ENCODE measurements around the gene CD63.

Gene CD63

DNA sequence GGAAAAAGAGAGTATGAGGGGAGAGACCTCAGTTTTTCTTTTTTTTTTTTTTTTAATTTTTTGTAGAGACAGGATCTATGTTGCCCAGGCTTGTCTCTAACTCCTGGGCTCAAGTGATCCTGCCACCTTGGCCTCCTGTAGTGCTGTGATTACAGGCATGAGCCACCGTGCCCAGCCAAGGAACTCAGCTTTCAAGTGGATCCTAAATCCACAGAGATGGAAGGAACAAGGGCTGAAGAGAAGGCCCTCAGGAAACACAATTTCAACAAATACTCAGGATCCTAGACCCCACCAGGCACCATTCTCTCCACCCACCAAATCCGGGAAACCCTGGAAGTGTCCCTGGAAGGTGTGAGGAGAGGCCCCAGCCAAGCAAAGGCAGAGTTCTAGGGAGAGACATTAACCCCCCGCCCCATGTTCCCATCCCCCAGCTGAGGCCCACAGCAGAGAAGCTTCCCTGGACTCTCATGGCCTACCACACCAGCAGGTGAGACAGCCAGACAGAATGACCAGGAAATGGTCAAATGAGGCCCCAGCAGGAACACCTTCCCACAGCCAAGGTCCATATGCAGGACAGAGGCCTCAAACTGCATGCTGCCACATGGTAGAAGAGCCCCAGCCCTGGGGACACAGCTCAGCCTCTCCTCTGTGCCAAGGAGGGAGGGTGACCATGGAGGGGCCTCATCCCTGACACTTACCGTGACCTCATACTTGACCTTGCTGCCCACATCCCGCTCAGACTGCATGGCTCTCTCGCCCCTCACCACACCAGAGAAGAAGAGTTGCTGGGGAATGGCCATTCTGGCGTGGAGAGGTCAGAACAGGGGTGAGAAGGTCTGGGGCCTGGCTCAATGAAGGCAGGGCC is 35.3 kb downstream of the CD63 start:
- TF ChIP-seq, protein P1, sequence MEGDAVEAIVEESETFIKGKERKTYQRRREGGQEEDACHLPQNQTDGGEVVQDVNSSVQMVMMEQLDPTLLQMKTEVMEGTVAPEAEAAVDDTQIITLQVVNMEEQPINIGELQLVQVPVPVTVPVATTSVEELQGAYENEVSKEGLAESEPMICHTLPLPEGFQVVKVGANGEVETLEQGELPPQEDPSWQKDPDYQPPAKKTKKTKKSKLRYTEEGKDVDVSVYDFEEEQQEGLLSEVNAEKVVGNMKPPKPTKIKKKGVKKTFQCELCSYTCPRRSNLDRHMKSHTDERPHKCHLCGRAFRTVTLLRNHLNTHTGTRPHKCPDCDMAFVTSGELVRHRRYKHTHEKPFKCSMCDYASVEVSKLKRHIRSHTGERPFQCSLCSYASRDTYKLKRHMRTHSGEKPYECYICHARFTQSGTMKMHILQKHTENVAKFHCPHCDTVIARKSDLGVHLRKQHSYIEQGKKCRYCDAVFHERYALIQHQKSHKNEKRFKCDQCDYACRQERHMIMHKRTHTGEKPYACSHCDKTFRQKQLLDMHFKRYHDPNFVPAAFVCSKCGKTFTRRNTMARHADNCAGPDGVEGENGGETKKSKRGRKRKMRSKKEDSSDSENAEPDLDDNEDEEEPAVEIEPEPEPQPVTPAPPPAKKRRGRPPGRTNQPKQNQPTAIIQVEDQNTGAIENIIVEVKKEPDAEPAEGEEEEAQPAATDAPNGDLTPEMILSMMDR (IDR thresholded peaks at IDR 0.05; ENCODE audit: insufficient read depth, missing control alignments): no peak
- FAIRE-seq (no peak), DNase-seq (ENCODE audit: insufficient read length, low spot score) (no peak)

DNA sequence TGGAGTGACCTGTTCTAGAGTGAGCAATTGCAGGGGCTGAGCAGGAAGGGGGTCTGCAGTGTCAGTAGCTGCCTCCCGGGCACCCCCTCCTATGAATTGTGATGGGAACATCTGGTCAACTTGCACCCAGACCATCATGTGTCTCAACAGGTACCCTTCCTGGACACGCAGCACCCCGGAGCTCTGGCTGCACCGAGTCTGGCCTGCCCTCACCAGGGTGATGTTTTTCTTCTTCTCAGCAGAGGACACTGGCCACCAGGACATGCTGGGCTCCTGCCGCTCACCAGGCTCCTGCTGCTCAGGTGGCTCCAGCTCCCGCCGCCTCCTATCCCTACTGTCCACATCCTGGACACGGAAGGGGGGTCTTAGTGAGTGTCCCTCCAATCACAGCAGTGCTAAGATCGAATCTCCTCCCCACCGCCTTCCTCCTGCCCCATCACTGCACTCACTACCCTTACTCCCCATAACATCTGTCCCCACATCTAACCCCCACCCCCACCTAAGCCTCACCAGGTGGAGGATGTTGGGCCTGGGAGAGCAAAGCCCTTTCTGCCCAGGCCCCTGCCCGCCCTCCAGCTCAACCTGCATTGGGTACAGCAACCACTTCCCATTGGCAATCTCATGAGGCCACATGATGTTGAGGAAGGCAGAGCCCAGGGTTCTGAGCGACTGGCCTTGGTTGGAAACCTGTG is 36.0 kb downstream of the CD63 start:
- DNase-seq (ENCODE audit: insufficient read length, low spot score): no peak
- TF ChIP-seq, protein P1 (IDR thresholded peaks at IDR 0.05; ENCODE audit: insufficient read depth, missing control alignments): no peak
- no peak for FAIRE-seq

DNA sequence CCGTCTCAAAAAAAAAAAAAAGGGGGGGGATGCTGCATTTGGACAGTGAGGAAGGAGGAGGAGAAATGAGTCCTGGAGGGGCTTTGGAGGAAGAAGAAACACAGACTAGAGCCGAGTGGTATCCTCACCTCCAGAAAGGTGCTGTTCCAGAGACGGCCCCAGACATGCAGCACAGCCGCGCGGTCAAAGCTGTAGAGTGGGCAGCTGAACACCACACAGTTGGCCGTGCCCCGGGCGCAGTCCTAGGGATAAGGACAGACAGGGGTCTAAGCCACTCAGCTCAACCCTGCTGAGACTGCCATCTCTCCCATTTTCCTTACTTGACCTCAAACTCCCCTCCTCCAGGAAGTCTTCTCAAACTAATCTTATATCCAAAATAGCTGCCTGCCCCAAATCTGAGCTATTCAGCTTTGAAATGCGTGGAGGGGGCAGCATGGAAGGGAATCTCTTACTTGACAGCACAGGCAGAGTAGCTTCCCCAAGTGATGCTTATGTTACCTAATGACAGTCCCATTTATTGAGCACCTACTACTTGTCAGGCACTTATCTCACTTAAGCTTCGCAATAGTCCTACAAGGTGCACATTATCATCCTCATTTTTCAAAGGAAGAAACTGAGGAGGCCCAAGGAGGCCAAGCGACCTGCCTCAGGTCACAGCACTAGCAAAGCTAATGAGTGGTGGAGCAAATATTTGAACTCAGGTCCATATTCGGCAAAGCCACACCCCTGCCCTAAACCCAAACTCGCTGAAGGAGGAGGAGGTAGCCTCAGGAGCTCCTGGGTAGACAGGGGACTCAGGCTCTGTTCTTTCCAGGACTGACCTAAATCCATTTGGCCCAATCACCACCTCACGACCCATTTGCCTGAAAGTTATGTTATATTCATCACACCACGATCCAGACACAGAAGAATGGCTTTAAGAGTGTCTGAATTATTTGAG is 39.8 kb downstream of the CD63 start:
- FAIRE-seq (no peak), DNase-seq (ENCODE audit: insufficient read length, low spot score) (no peak)
- TF ChIP-seq, protein P1 (IDR thresholded peaks at IDR 0.05; ENCODE audit: insufficient read depth, missing control alignments): no peak

DNA sequence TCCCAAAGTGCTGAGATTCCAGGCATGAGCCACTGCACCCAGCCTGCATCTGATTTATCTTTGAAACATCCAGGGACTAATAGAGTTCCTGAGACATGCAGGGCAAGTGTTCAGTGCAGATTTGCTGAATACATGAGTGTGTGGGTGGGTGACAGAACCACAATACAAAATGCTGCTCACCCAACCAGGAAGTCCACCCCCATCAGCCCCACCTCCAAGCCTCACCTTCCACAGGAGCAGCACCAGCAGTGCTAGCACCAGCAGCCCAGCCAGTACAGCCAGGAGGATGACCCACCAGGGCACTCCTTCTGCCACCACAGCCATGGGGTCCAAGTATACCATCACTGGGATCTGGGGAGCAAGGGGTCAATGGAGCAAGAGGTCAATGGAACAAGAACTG is 41.1 kb downstream of the CD63 start:
- no peak for FAIRE-seq

DNA sequence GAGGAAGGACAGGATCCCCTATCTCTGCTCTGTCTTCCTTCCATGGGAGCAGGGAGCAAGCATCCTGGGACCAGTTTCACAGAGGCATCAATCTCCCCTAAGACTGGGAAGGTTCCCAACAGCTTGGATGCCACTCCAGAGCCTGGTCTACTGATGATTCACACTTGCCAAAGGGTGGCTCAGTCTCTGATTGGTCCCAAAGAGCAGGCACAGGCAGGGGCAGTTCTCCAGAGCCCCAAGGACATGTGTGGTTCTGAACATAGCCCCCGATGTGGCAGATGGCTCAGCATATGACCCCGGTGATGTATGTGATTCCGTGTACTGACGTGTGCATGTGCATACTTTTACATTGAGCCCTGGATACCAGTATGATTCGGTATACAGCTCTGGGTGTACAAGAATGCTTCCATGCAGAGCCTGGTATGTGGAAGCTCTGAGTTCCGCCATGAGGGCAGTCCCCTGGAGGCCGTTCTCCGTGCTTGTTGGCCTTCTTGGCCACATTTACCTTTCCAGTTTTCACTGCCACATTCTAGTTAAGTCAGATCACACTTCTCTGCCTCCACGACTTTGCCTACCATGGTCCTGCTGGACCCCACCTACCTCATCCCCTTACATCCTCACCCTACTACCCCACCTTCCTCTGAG is 42.3 kb downstream of the CD63 start:
- DNase-seq (ENCODE audit: insufficient read length, low spot score) (no peak), FAIRE-seq (no peak)
- TF ChIP-seq, protein P1 (IDR thresholded peaks at IDR 0.05; ENCODE audit: insufficient read depth, missing control alignments): no peak

More for the DNA sequence above, 41.1 kb downstream of the CD63 start:
- no peak for DNase-seq (ENCODE audit: insufficient read length, low spot score)
- TF ChIP-seq, protein P1 (IDR thresholded peaks at IDR 0.05; ENCODE audit: insufficient read depth, missing control alignments): no peak

DNA sequence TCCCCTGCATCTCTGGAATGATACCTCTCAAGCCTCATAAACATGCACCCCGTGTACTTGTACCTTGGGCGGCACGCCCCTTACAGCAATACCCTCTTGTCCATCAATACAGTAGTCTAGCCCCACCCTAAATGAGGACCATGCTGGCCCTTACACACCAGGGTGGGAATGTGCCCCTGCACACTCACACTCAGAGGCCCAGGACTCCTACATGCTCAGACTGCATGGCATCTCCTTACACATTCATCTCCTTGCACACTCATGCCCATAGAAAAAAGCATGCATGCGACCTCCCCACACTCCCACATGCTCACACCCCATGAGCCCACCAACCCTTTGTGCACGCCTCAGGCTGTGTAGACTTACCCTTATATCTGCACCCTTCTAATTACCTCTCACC is 43.1 kb downstream of the CD63 start:
- FAIRE-seq: no peak
- DNase-seq (ENCODE audit: insufficient read length, low spot score): no peak
- TF ChIP-seq, protein P1 (IDR thresholded peaks at IDR 0.05; ENCODE audit: insufficient read depth, missing control alignments): no peak

Measured in D721Med (cell line).